ENCODE data around the gene MAPK8IP2.

Gene MAPK8IP2

GRCh38 chr22:50581950-50582492 lies 18.6 kb upstream of the MAPK8IP2 start:
- Histone ChIP-seq H3K4me1 (ENCODE audit: control insufficient read depth, insufficient read depth, low read length) (peaks cover 3% of the 10 kb centered on the region; the same call in 1 of the 2 replicates), H3K9me3 (ENCODE audit: control insufficient read depth, insufficient read depth, low read depth, low read length) (no peaks in the 10 kb centered on the region), H3K36me3 (ENCODE audit: control insufficient read depth in 2 of 2, insufficient read depth in 1 of 2, low read length in 2 of 2) (peaks cover 21 to 54% of the 10 kb centered on the region in 2 experiments), H3K4me3 (ENCODE audit: low read depth, low read length) (peak overlapping the region; percentile 80), H3K27ac (ENCODE audit: extremely low read depth, low read depth, low read length) (peak overlapping the region; percentile 99)
- ChIA-PET POLR2A (interaction anchor here (0.6 to 3.2 kb wide), 10 partner anchors 10 to 84 kb away, joined by 3 to 22 read pairs (median 4); partner anchors contain the start of genes ARSA, LMF2, SCO2 and SYCE3), CTCF (interaction anchor here (1.0 to 1.6 kb wide), 3 partner anchors 19 to 56 kb away, joined by 4 to 11 read pairs (median 7); partner anchors contain the start of genes SCO2 and SYCE3)
- TF ChIP-seq INSM2 (tag by site-specific recombination; IDR thresholded peaks at IDR 0.05) (no peak), ZNF791 (tag by site-specific recombination; IDR thresholded peaks at IDR 0.05) (no peak), ATF2 (tag by site-specific recombination; IDR thresholded peaks at IDR 0.05; ENCODE audit: low read depth) (no peak), ZNF398 (tag by site-specific recombination; IDR thresholded peaks at IDR 0.05) (0 out of 2 replicates have a peak, but pooled peaks have one; percentile 21), ZNF571 (tag by site-specific recombination; IDR thresholded peaks at IDR 0.05) (no peak), ZNF660 (tag by site-specific recombination; IDR thresholded peaks at IDR 0.05) (no peak), ZBTB20 (tag by site-specific recombination; IDR thresholded peaks at IDR 0.05) (peak; percentile 86), PRDM1 (tag by site-specific recombination; IDR thresholded peaks at IDR 0.05) (no peak), ZNF624 (tag by site-specific recombination; IDR thresholded peaks at IDR 0.05) (no peak), ZNF221 (tag by site-specific recombination; IDR thresholded peaks at IDR 0.05; ENCODE audit: borderline replicate concordance) (no peak), ZNF704 (tag by site-specific recombination; IDR thresholded peaks at IDR 0.05) (no peak), ZNF223 (tag by site-specific recombination; IDR thresholded peaks at IDR 0.05) (no peak), ZNF121 (tag by site-specific recombination; IDR thresholded peaks at IDR 0.05) (peak; percentile 99), ZNF23 (tag by site-specific recombination; IDR thresholded peaks at IDR 0.05; ENCODE audit: borderline replicate concordance) (no peak), ZNF677 (tag by site-specific recombination; IDR thresholded peaks at IDR 0.05) (no peak), KLF10 (tag by site-specific recombination; IDR thresholded peaks at IDR 0.05) (no peak), MYNN (tag by site-specific recombination; IDR thresholded peaks at IDR 0.05; ENCODE audit: borderline replicate concordance) (no peak), ZXDB (tag by site-specific recombination; IDR thresholded peaks at IDR 0.05) (no peak), ZEB2 (tag by site-specific recombination; IDR thresholded peaks at IDR 0.05) (no peak), ZBTB49 (tag by site-specific recombination; IDR thresholded peaks at IDR 0.05; ENCODE audit: low read depth) (no peak), HOXC10 (CRISPR knock-in tag; IDR thresholded peaks at IDR 0.05) (no peak), ZNF404 (tag by site-specific recombination; IDR thresholded peaks at IDR 0.05) (no peak), ZNF24 (tag by site-specific recombination; IDR thresholded peaks at IDR 0.05) (no peak), ZNF513 (tag by site-specific recombination; IDR thresholded peaks at IDR 0.05) (no peak), ZNF280D (tag by site-specific recombination; IDR thresholded peaks at IDR 0.05) (no peak)
